HAP-1 (cell line): ENCODE measurements around the gene STARD5.
"Not testable (repeated sequence)": the region's sequence is repeated elsewhere in the genome, so short reads cannot be mapped to it uniquely, and the experiment has no call there.

Experiments used
- DNase-seq, 2 experiments: peaks; one replicate each; pipeline ENCODE4 v3.0.0-alpha.2; 2016 to 2020; ENCODE audit warnings: low spot score in 2 of 2
- H3K27me3 ChIP-seq: fragments of 250-450 bp; sonication (Bioruptor Pico); 2 replicates; pipeline ENCODE4 v1.5.1; 2020; ENCODE audit warnings: low read depth, mild to moderate bottlenecking, moderate library complexity
- H3K36me3 ChIP-seq: fragments of 250-450 bp; sonication (Bioruptor Pico); replicated peaks from 2 replicates; pipeline ENCODE4 v1.5.1; 2020; ENCODE audit warnings: mild to moderate bottlenecking
- H3K4me1 ChIP-seq: fragments of 250-450 bp; sonication (Bioruptor Pico); 2 replicates; pipeline ENCODE4 v1.5.1; 2020; ENCODE audit warnings: mild to moderate bottlenecking
- H3K4me3 ChIP-seq: fragments of 250-450 bp; sonication (Bioruptor Pico); 2 replicates; pipeline ENCODE4 v1.5.1; 2020; ENCODE audit warnings: mild to moderate bottlenecking, moderate library complexity
- H3K9me3 ChIP-seq: fragments of 250-450 bp; sonication (Bioruptor Pico); 2 replicates; pipeline ENCODE4 v1.5.1; 2020; ENCODE audit warnings: mild to moderate bottlenecking, moderate library complexity
- in situ Hi-C: fragments of 300-500 bp; cut with MboI; formaldehyde crosslinking; loops from 3 replicates; pipeline ENCODE4 v1.14.3; 2020; ENCODE audit warnings: low sequenced_read_pairs, inconsistent platforms, mixed read lengths

The STARD5 gene

GRCh38 chr15:81348691-81349090, 24.8 kb upstream of the STARD5 start:
- H3K4me1 ChIP-seq, in situ Hi-C loops, DNase-seq, H3K27me3 ChIP-seq, H3K4me3 ChIP-seq, H3K36me3 ChIP-seq, H3K9me3 ChIP-seq: not testable (repeated sequence)

- Histone ChIP-seq H3K36me3 (no peaks in the 10 kb centered on the region), H3K4me3 (no peak overlapping the region), H3K27me3 (peaks cover 9% of the 10 kb centered on the region; the same call in 1 of the 2 replicates), H3K4me1 (no peaks in the 10 kb centered on the region), H3K9me3 (no peaks in the 10 kb centered on the region)
- in situ Hi-C loops: no loop called here
- DNase-seq: no peak
These were observed 24.0 kb upstream of the STARD5 start for GRCh38 chr15:81347910-81348309.

- in situ Hi-C loops: no loop called here
- DNase-seq: no peak
- Histone ChIP-seq H3K4me3 (no peak overlapping the region), H3K27me3 (peaks cover 9% of the 10 kb centered on the region; the same call in 1 of the 2 replicates), H3K4me1 (no peaks in the 10 kb centered on the region), H3K36me3 (no peaks in the 10 kb centered on the region), H3K9me3 (no peaks in the 10 kb centered on the region)
These were observed 22.7 kb upstream of the STARD5 start for GRCh38 chr15:81346611-81347010.

GRCh38 chr15:81343371-81343770, 19.4 kb upstream of the STARD5 start:
- no peaks in the 10 kb centered on the region for H3K9me3 ChIP-seq
- H3K4me3 ChIP-seq: no peak overlapping the region
- in situ Hi-C loops: no loop called here

GRCh38 chr15:81341351-81341750, 17.4 kb upstream of the STARD5 start:
- in situ Hi-C loops: no loop called here
- Histone ChIP-seq H3K36me3 (no peaks in the 10 kb centered on the region), H3K4me1 (no peaks in the 10 kb centered on the region), H3K9me3 (no peaks in the 10 kb centered on the region), H3K4me3 (no peak overlapping the region), H3K27me3 (0 out of 2 replicates have a peak, but pooled peaks cover 3% of the 10 kb centered on the region)
- DNase-seq: no peak

More at GRCh38 chr15:81343371-81343770, 19.4 kb upstream of the STARD5 start:
- Histone ChIP-seq H3K27me3 (0 out of 2 replicates have a peak, but pooled peaks cover 8% of the 10 kb centered on the region), H3K4me1 (no peaks in the 10 kb centered on the region), H3K36me3 (no peaks in the 10 kb centered on the region)
- DNase-seq: no peak

GRCh38 chr15:81339851-81340250, 15.9 kb upstream of the STARD5 start:
- no peaks in the 10 kb centered on the region for H3K4me1 ChIP-seq
- 0 out of 2 replicates have a peak, but pooled peaks cover 3% of the 10 kb centered on the region for H3K27me3 ChIP-seq
- H3K9me3 ChIP-seq: no peaks in the 10 kb centered on the region
- no peaks in the 10 kb centered on the region for H3K36me3 ChIP-seq
- no peak for DNase-seq
- in situ Hi-C loops: no loop called here
- H3K4me3 ChIP-seq: no peak overlapping the region

- 0 out of 2 replicates have a peak, but pooled peaks cover 3% of the 10 kb centered on the region for H3K27me3 ChIP-seq
- H3K4me3 ChIP-seq: no peak overlapping the region
- no peaks in the 10 kb centered on the region for H3K4me1 ChIP-seq
- H3K9me3 ChIP-seq: no peaks in the 10 kb centered on the region
- in situ Hi-C loops: no loop called here
- no peaks in the 10 kb centered on the region for H3K36me3 ChIP-seq
- no peak for DNase-seq
These were observed 15.4 kb upstream of the STARD5 start for GRCh38 chr15:81339321-81339720.

- Histone ChIP-seq H3K36me3 (no peaks in the 10 kb centered on the region), H3K4me3 (no peak overlapping the region), H3K9me3 (no peaks in the 10 kb centered on the region), H3K27me3 (0 out of 2 replicates have a peak, but pooled peaks cover 3% of the 10 kb centered on the region), H3K4me1 (no peaks in the 10 kb centered on the region)
- in situ Hi-C loops: no loop called here
- no peak for DNase-seq
These were observed 14.4 kb upstream of the STARD5 start for GRCh38 chr15:81338170-81339007.

- no peaks in the 10 kb centered on the region for H3K36me3 ChIP-seq
- in situ Hi-C loops: no loop called here
- H3K4me1 ChIP-seq: no peaks in the 10 kb centered on the region
- no peak for DNase-seq
- no peaks in the 10 kb centered on the region for H3K9me3 ChIP-seq
- no peak overlapping the region for H3K4me3 ChIP-seq
- H3K27me3 ChIP-seq: no peaks in the 10 kb centered on the region
These were observed 13.8 kb upstream of the STARD5 start for GRCh38 chr15:81337713-81338157.

GRCh38 chr15:81337241-81337640, 13.3 kb upstream of the STARD5 start:
- no peaks in the 10 kb centered on the region for H3K36me3 ChIP-seq
- no peaks in the 10 kb centered on the region for H3K27me3 ChIP-seq
- no peaks in the 10 kb centered on the region for H3K9me3 ChIP-seq
- no peak overlapping the region for H3K4me3 ChIP-seq
- no peak for DNase-seq
- H3K4me1 ChIP-seq: no peaks in the 10 kb centered on the region
- in situ Hi-C loops: no loop called here

- H3K27me3 ChIP-seq: no peaks in the 10 kb centered on the region
- no peaks in the 10 kb centered on the region for H3K36me3 ChIP-seq
- DNase-seq: no peak
- no peaks in the 10 kb centered on the region for H3K9me3 ChIP-seq
- in situ Hi-C loops: no loop called here
- H3K4me3 ChIP-seq: no peak overlapping the region
- no peaks in the 10 kb centered on the region for H3K4me1 ChIP-seq
These were observed 12.6 kb upstream of the STARD5 start for GRCh38 chr15:81336568-81336967.

GRCh38 chr15:81335631-81336030, 11.7 kb upstream of the STARD5 start:
- no peak for DNase-seq
- Histone ChIP-seq H3K36me3 (no peaks in the 10 kb centered on the region), H3K4me3 (no peak overlapping the region), H3K27me3 (no peaks in the 10 kb centered on the region), H3K4me1 (no peaks in the 10 kb centered on the region), H3K9me3 (no peaks in the 10 kb centered on the region)
- in situ Hi-C loops: no loop called here

- Histone ChIP-seq H3K4me1 (no peaks in the 10 kb centered on the region), H3K9me3 (no peaks in the 10 kb centered on the region), H3K4me3 (no peak overlapping the region), H3K36me3 (no peaks in the 10 kb centered on the region), H3K27me3 (no peaks in the 10 kb centered on the region)
- in situ Hi-C loops: no loop called here
- no peak for DNase-seq
These were observed 11.0 kb upstream of the STARD5 start for GRCh38 chr15:81334768-81335435.

- in situ Hi-C loops: no loop called here
- no peak for DNase-seq
- no peak overlapping the region for H3K4me3 ChIP-seq
- H3K36me3 ChIP-seq: no peaks in the 10 kb centered on the region
- no peaks in the 10 kb centered on the region for H3K27me3 ChIP-seq
- no peaks in the 10 kb centered on the region for H3K4me1 ChIP-seq
- H3K9me3 ChIP-seq: no peaks in the 10 kb centered on the region
These were observed 9.4 kb upstream of the STARD5 start for GRCh38 chr15:81333363-81333762.
